Cardiac atrium fibroblast (primary cell): Measurements from ENCODE around the gene GNL3L. TPM values are rescaled to one million over a fixed set of nuclear protein-coding genes. Genes with fewer than 3 reads are reported as not detected.

ENCODE experiments used
- total RNA-seq: library from RNA; depleted of rRNA; stranded (reverse); fragments of >200 nt; gene quantifications from 2 replicates; pipeline ENCODE4 v1.2.3, GENCODE V29; 2015

Gene GNL3L
- total RNA-seq, result 26.6 and 27.4 TPM in 2 replicates

GRCh38 chrX:54529552-54530356, at the start of gene GNL3L:
GNL3L (plus strand) TSS chrX:54530219; CDS start chrX:54532567, 2,348 bp downstream.

GRCh38 chrX:54495814-54496516, 34.1 kb upstream of the GNL3L start, which contains the start of gene FGD1:
FGD1 (minus strand) TSS chrX:54496234; CDS start chrX:54495432, 802 bp downstream.

Other genes with a start within 250 kb of the GNL3L start
- gene WNK3, start 172.2 kb upstream of the GNL3L start, total RNA-seq, result 1.4 and 4.7 TPM in 2 replicates
- 11.7 and 14.6 TPM in 2 replicates for gene TSR2, start 89.8 kb upstream of the GNL3L start, total RNA-seq
- 6.5 and 8.4 TPM in 2 replicates for gene FGD1, start 34.0 kb upstream of the GNL3L start, total RNA-seq